ENCODE data around the gene PDCD1LG2. TPM values are rescaled to one million over a fixed set of nuclear protein-coding genes. Genes with fewer than 3 reads are reported as not detected.
A peak's percentile ranks its signal among the peaks of the same experiment; 100 is the strongest.

The PDCD1LG2 gene
- polyA plus RNA-seq, 1 experiment = 49.8 TPM

DNA sequence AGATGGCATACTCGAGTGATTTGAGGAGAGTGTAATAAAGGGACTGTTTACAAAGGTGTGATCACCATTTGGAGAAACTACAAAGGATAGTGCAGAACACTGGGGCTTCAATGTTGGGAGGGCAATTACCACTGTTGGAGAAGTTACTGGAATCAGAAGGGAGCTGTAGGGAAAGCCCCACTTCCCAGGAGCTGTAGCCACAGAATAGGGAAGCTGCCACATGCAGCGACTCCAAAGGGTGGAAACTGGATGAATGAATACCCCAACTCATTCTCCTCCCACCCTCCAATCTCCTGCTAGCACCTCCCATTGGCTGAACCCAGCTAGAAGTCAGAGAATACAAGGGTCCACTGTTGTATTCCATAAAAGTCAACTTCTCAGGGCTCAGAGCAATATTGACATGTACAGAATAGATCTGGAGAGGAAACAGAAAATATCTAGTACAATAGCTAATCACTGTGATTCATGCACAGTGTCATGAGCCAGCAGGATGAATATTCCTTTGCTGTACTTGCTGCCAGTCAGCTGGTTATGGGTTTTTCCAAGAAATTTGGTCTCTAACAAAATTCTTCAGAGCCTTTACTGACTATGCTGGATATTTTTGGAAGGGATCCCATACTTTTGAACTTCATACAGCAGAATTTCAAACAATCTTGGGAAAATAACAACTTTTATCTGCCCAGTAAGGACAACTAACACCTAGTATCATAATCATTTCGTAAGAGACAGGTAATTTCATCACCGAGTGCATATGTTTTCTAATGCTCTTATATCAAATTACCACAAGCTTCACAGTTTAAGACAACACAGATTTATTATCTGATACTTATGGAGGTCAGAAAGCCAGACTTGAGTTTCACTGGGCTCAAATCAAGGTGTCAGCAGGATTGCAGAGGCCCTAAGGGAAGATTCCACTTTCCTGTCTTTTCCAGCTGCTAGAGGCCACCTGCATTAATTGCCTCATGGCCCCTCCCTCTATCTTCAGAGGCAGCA lies 39.6 kb downstream of the PDCD1LG2 start:
- ChIA-PET CTCF (interaction anchor here (1.1 to 1.4 kb wide), 2 partner anchors 9 to 38 kb away, joined by 4 to 5 read pairs; no protein-coding TSS in a partner anchor), POLR2A (no interaction called here)
- no peak for DNase-seq (ENCODE audit: low read depth)
- H3K36me3 ChIP-seq (ENCODE audit: control insufficient read depth, insufficient read depth, low read length) = no peaks in the 10 kb centered on the region
- H3K4me3 ChIP-seq (ENCODE audit: low read depth, low read length) = no peak overlapping the region
- no peak for TF ChIP-seq CTCF (IDR thresholded peaks at IDR 0.05; ENCODE audit: insufficient read depth, low read depth, low read length)
- no peaks in the 10 kb centered on the region for H3K27me3 ChIP-seq (ENCODE audit: control insufficient read depth, insufficient read depth, low read length)

GRCh38 chr9:5551368-5552150 lies 41.2 kb downstream of the PDCD1LG2 start:
- CTCF ChIA-PET = interaction anchor here (0.8 to 1.0 kb wide), 2 partner anchors 102 to 564 kb away, joined by 3 read pairs; partner anchors contain the start of gene CD274
- Histone ChIP-seq H3K4me3 (ENCODE audit: low read depth, low read length) (no peak overlapping the region), H3K27me3 (ENCODE audit: control insufficient read depth, insufficient read depth, low read length) (no peaks in the 10 kb centered on the region), H3K36me3 (ENCODE audit: control insufficient read depth, insufficient read depth, low read length) (no peaks in the 10 kb centered on the region)
- TF ChIP-seq CTCF (IDR thresholded peaks at IDR 0.05; ENCODE audit: insufficient read depth, low read depth, low read length) = no peak
- POLR2A ChIA-PET = interaction anchor here (0.5 kb wide), 1 partner anchor 22 kb away, joined by 4 read pairs; no protein-coding TSS in a partner anchor
- DNase-seq (ENCODE audit: low read depth) = no peak

- no peaks in the 10 kb centered on the region for H3K27me3 ChIP-seq (ENCODE audit: control insufficient read depth, insufficient read depth, low read length)
- ChIA-PET POLR2A (no interaction called here), CTCF (interaction anchor here (0.8 to 1.0 kb wide), 2 partner anchors 102 to 565 kb away, joined by 3 read pairs; partner anchors contain the start of gene CD274)
- H3K4me3 ChIP-seq (ENCODE audit: low read depth, low read length) = no peak overlapping the region
- no peak for DNase-seq (ENCODE audit: low read depth)
- TF ChIP-seq CTCF (IDR thresholded peaks at IDR 0.05; ENCODE audit: insufficient read depth, low read depth, low read length) = no peak
- no peaks in the 10 kb centered on the region for H3K36me3 ChIP-seq (ENCODE audit: control insufficient read depth, insufficient read depth, low read length)
Measured at GRCh38 chr9:5552301-5552700, 42.0 kb downstream of the PDCD1LG2 start.

DNA sequence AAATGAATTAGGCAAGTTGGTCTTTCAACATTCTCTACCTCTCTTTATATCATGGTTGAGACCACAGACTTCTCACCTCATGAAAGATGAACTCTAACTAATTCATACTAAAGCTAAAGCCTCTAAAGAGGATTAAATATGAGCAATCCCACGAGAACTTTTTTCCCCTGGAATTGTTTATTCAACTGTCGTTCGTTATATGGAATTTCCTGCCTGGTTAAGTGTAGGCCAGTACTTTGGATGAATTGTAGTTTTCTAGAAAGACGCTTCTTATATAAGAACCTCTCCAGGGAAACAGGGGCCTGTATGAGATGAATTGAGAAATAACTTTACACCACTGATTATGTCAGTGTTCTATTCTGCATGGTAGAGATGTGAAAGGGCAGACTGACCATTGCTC lies 42.9 kb downstream of the PDCD1LG2 start:
- H3K4me3 ChIP-seq (ENCODE audit: low read depth, low read length) = no peak overlapping the region
- no peaks in the 10 kb centered on the region for H3K27me3 ChIP-seq (ENCODE audit: control insufficient read depth, insufficient read depth, low read length)
- ChIA-PET POLR2A (no interaction called here), CTCF (interaction anchor here (0.6 to 0.7 kb wide), 2 partner anchors 24 to 70 kb away, joined by 3 read pairs; no protein-coding TSS in a partner anchor)
- TF ChIP-seq CTCF (IDR thresholded peaks at IDR 0.05; ENCODE audit: insufficient read depth, low read depth, low read length) = no peak
- H3K36me3 ChIP-seq (ENCODE audit: control insufficient read depth, insufficient read depth, low read length) = no peaks in the 10 kb centered on the region
- DNase-seq (ENCODE audit: low read depth) = peak; percentile 26

Data from BJ (cell line).